ENCODE data around the gene KLHDC2. TPM values are rescaled to one million over a fixed set of nuclear protein-coding genes. Genes with fewer than 3 reads are reported as not detected.

KLHDC2 gene
- polyA plus RNA-seq, 1 experiment: 81.6 TPM

Other genes with a start within 250 kb of the KLHDC2 start
- gene RPS29, start 181.8 kb upstream of the KLHDC2 start, polyA plus RNA-seq (2011; rRNA removed): 3,597 and 3,950 TPM in 2 replicates
- gene LRR1, start 169.2 kb upstream of the KLHDC2 start, polyA plus RNA-seq (2011; rRNA removed): 9.8 and 12.8 TPM in 2 replicates
- 272 and 295 TPM in 2 replicates for gene RPL36AL, start 147.5 kb upstream of the KLHDC2 start, polyA plus RNA-seq (2011; rRNA removed)
- 47.5 and 54.7 TPM in 2 replicates for gene MGAT2, start 147.4 kb upstream of the KLHDC2 start, polyA plus RNA-seq (2011; rRNA removed)
- 6.6 and 9.1 TPM in 2 replicates for gene DNAAF2, start 132.9 kb upstream of the KLHDC2 start, polyA plus RNA-seq (2011; rRNA removed)
- gene POLE2, start 79.9 kb upstream of the KLHDC2 start, polyA plus RNA-seq (2011; rRNA removed): 4.4 and 5.8 TPM in 2 replicates
- 0.63 and 1.2 TPM in 2 replicates for gene KLHDC1, start 75.0 kb upstream of the KLHDC2 start, polyA plus RNA-seq (2011; rRNA removed)
- 39.8 and 48.6 TPM in 2 replicates for gene NEMF, start 84.6 kb downstream of the KLHDC2 start, polyA plus RNA-seq (2011; rRNA removed)
- gene ARF6, start 124.9 kb downstream of the KLHDC2 start, polyA plus RNA-seq (2011; rRNA removed): 27.1 and 28.0 TPM in 2 replicates

Measured in AG04450 (cell line).